ENCODE data around the gene LSM11.

The LSM11 gene

DNA sequence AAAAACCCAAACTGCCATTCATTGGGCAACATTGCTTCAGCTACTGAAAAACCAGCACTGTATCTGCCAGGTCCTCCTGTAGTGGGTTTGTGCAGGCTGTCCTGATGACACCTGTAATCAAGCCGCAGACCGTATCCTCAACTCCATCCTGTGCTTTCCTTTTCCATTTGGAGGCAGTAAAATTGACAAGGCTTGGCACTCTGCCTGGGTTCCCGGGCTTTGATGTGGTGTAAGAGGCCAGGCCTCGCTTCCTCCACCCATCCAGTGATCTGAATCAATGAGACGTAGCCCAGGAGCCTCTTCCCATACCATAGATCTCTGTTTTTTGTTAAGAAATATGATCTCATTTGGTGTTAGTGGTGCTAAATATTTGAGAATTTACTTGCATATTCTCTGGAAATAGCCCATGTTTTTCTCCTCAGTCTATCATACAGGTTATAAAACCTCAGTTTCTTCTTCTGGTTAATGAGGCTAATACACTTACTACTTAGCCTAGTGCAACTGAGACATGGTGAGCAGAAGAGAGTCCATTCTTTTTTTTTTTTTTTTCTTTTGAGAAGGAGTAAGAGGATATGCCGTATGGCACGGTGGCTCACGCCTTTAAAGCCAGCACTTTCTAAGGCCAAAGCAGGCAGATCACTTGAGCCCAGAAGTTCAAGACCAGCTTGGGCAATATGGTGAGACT is 34.8 kb downstream of the LSM11 start:
- no peak for DNase-seq

DNA sequence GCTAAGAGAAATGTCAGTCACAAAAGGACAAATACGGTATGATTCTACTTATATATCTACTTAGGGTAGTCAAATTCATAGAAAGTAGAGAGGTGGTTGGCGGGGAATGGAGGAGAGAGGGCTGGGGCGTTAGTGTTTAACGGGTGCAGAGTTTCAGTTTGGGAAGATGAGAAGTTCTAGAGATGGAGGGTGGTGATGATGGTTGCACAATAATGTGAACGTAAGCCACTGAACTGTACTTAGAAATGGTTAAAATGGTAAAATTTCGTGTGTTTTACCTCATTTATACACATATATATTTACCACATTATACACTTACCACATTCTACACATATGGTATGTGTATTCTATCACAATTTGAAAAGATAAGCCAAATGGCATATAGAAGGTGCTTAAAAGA is 35.7 kb downstream of the LSM11 start:
- no peak for DNase-seq

DNA sequence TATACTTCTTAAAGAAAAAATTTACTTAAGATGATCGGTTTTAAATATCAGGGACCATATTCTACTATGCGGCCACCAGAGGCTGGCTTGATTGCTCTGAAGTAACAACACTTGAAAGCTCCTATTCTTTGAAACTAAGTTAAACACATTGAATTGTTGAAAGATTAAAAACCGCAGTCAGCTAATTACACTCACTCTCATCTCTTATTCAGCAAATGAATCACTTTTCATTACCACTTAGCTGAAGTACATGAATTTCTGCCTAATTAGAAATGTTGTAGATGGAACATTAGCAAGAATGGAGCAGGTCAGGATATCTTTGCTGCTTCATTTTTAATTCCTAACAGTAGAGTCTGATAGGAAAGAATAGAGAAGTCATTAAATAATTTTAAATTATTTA is 42.3 kb downstream of the LSM11 start:
- no peak for DNase-seq

DNA sequence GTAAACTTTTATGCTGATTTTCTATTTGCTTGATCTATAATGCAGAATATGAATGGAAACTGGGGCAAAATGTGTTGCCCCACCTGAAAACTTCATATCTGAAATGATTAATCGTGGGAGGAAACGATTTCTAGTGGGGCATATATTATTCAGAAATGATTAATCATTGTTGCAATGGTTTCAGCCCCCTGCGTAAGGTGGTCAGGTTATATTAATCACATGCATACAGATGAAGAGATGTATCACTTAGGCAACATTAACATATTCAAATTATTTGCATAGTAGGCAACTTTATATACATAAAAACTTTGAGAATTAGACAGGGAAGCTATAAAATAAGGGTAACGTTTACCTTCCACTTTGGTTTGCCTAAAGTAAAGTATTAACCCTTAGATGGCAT is 49.8 kb downstream of the LSM11 start:
- DNase-seq = no peak

DNA sequence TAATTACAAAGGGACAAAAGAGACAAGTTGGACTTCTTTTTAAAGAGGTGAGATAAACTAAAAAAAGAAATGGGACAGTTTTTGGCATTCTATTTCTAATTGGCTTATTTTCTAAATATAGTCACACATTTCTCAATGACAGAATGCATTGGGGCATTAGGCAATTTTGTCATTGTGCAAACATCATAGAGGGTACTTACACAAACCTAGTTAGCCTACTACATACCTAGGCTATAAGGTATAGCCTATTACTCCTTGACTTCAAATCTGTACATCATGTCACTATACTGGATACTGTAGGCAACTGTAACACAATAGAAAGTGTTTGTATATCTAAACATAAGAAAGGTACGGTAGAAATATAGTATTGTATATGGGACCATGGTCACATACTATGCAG is 56.1 kb downstream of the LSM11 start:
- DNase-seq = no peak

DNA sequence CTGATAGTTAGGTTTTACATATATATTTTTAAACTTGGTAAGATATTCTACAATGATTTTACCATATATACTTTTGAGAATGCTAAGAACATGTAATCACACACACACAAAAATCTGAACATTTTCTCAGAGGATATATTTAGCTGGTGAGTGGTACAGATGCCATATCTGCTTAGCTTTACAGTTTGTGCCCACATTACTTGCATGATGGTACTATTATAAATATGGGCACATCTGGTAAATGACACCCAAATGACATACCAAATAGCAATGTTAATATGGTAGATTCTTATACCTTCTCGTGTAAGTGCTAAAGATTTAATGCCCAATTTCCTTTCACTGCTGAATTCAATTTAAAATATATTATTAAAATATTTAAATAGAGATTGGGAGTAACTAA is 56.6 kb downstream of the LSM11 start:
- no peak for DNase-seq

DNA sequence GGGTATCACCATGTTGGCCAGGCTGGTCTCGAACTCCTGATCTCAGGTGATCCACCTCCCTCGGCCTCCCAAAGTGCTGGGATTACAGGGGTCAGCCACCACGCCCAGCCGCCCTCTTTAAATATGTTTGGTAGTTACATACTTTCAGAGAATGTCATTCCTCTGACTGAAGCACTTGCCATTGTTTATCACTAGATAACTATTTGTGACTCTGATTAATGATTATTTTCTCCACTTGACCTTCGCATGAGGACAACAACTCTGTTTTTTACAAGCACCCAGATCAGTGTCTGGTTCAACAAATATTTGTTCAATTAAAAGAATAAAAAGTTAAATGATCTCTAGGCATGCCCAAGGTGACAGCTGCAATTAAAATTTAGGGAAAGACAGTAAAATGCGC is 59.2 kb downstream of the LSM11 start:
- no peak for DNase-seq

DNA sequence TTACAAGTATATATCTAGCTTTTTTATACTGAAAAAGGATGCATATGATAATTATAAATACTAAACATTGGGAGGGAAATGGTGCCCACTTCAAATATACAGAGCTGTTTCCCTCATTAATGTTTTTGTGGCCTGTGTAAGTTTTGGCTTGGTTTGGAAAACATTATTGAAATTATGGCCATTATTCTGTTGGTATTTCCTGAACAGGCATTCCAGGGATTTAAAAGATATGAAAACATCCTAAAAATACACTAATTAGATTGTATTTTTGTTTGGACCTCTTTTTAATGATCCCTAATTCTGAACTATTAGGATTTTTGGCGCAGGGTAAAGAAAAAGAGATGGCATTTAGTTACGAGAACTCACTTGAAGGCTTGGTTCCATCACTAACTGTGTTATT is 64.5 kb downstream of the LSM11 start:
- DNase-seq = no peak

All from CD4-positive, alpha-beta T cell treated with Interleukin-4 for 1 hour (primary cell).